Tibial nerve (tissue), 4 donors: ENCODE data around the gene PDZRN3.

Experiments
- EP300 ChIP-seq, 2 donors: sonication (generic); formaldehyde crosslinking; IDR thresholded peaks; one replicate each; pipeline ENCODE4 v1.6.1; 2017; ENCODE audit warnings: antibody characterized with exemption in 2 of 2, mild to moderate bottlenecking in 1 of 2
- POLR2A ChIP-seq, 2 donors: fragments of 450-650 bp; IDR thresholded peaks; one replicate each; pipeline ENCODE4 v1.6.1; 2017; ENCODE audit warnings: antibody characterized with exemption in 2 of 2, mild to moderate bottlenecking in 2 of 2, moderate library complexity in 2 of 2
- TF ChIP-seq, protein P1 (sequence below), 5 experiments: fragments of 200-600 bp in 3 of 5; fragments of 450-650 bp in 2 of 5; sonication (generic) in 3 of 5; IDR thresholded peaks; one replicate each; pipeline ENCODE4 v1.5.1; 2016 to 2019; ENCODE audit warnings: antibody characterized with exemption in 5 of 5, mild to moderate bottlenecking in 3 of 5, moderate library complexity in 2 of 5

DNA sequence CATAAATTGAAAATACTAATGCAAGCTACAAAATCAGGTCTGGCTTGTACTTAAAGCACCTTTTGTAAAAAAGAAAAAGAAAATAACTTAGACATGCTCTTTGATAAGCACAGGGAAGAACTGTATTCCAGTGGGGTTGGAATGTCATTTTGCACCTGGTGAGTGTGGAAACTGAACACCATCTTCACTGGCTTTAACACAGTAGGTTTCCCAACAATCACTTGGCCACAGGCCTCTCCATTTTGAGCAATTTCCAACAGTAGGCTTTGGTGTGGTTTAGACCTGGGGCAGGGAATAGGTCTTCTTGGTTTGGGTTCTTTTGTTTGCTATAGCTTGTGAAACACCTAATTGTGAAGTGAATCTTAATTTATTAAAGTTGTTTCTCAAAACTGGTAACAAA is 18.9 kb downstream of the PDZRN3 start:
- TF ChIP-seq EP300 (IDR thresholded peaks at IDR 0.05) (no peak), POLR2A (IDR thresholded peaks at IDR 0.05) (no peak)
- TF ChIP-seq, protein P1, sequence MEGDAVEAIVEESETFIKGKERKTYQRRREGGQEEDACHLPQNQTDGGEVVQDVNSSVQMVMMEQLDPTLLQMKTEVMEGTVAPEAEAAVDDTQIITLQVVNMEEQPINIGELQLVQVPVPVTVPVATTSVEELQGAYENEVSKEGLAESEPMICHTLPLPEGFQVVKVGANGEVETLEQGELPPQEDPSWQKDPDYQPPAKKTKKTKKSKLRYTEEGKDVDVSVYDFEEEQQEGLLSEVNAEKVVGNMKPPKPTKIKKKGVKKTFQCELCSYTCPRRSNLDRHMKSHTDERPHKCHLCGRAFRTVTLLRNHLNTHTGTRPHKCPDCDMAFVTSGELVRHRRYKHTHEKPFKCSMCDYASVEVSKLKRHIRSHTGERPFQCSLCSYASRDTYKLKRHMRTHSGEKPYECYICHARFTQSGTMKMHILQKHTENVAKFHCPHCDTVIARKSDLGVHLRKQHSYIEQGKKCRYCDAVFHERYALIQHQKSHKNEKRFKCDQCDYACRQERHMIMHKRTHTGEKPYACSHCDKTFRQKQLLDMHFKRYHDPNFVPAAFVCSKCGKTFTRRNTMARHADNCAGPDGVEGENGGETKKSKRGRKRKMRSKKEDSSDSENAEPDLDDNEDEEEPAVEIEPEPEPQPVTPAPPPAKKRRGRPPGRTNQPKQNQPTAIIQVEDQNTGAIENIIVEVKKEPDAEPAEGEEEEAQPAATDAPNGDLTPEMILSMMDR (IDR thresholded peaks at IDR 0.05) = no peak
